Measurements from ENCODE around the gene PSMA3.

DNA sequence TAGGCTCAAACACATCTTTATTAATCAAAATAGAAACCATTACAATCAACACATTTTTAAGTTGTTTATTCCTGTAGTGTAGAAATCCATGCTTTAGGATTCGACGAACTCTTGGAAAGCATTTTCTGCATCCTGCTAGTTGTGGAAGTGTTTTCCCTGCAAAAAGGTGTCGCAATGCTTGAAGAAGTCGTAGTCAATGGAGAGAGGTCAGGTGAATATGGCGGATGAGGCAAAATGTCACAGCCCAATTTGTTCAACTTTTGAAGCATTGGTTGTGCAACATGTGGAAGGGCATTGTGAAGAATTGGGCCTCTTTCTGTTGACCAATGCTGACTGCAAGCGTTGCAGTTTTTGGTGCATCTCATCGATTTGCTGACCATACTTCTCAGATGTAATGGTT is 49.6 kb downstream of the PSMA3 start:
- TF ChIP-seq EZH2 (IDR thresholded peaks at IDR 0.05; ENCODE audit: insufficient read depth, poor library complexity, severe bottlenecking) (no peak), EZH2phosphoT487 (IDR thresholded peaks at IDR 0.05; ENCODE audit: insufficient read depth, low read depth) (no peak)

Data from GM23248 (cell line).